AG04450 (cell line): ENCODE results near the gene TALDO1. TPM values are rescaled to one million over a fixed set of nuclear protein-coding genes. Genes with fewer than 3 reads are reported as not detected.

Experiments used
- CTCF ChIA-PET: fragments of 300-600, 350-600 bp; formaldehyde crosslinking; extraction: SDS; loops from one replicate; lab custom pipeline; 2022; ENCODE audit warnings: antibody characterized with exemption, inconsistent platforms; lab: Charles Lee
- POLR2A ChIA-PET: fragments of 350-600 bp; formaldehyde crosslinking; extraction: SDS; loops from one replicate; lab custom pipeline; 2021; ENCODE audit warnings: antibody characterized with exemption, inconsistent platforms; lab: Yijun Ruan, JAX
- DNase-seq: peaks from one replicate; pipeline ENCODE4 v3.0.0-alpha.2; 2011; ENCODE audit warnings: low read depth, low spot score
- H3K27ac ChIP-seq: one replicate; pipeline ENCODE4 v1.5.1; 2012; ENCODE audit warnings: low read depth, low read length, control low read depth
- H3K27me3 ChIP-seq: one replicate; pipeline ENCODE4 v1.6.0; 2012; ENCODE audit warnings: low read length; ENCODE audit not compliant: control insufficient read depth, insufficient read depth
- H3K4me3 ChIP-seq: 2 replicates; pipeline ENCODE4 v1.5.1; 2011; ENCODE audit warnings: mild to moderate bottlenecking, low read depth, low read length, control low read depth
- H3K9me3 ChIP-seq: 2 replicates; pipeline ENCODE4 v1.5.1; 2012; ENCODE audit warnings: low read length; ENCODE audit not compliant: control insufficient read depth, insufficient read depth
- polyA plus RNA-seq: library from polyadenylated mRNA; depleted of rRNA; stranded (reverse); fragments of >200 nt; gene quantifications from 2 replicates; pipeline ENCODE4 v1.2.3, GENCODE V29; 2011
- TF ChIP-seq, protein P1 (sequence below): IDR thresholded peaks from 2 replicates; pipeline ENCODE4 v1.5.1; 2011; ENCODE audit warnings: low read depth, low read length, control low read depth, inconsistent platforms

Gene TALDO1
- polyA plus RNA-seq, 1 experiment, result 242 TPM

DNA sequence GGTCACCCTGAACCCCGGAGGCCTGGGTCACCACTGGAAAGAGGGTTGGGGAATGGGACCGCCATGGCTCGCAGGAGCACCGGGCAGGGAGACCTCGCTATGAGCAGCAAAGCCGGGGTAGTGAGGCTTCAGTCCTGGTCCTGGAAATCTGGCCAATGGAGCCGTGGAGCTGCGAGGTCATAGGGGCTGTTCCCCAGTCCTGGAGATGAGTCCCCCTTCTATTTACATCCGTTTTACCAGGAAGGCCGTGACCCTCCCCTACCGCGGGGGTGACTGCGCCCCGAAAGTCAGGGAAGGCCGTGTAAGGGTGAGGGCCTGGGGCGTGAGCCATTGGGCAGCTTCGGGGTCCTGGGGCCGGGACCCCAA lies 57.3 kb downstream of the TALDO1 start:
- no peaks in the 10 kb centered on the region for H3K27me3 ChIP-seq
- ChIA-PET POLR2A (no interaction called here), CTCF (no interaction called here)
- no peak overlapping the region for H3K27ac ChIP-seq
- peak overlapping the region; percentile 64 for H3K4me3 ChIP-seq
- DNase-seq, result no peak
- TF ChIP-seq, protein P1, sequence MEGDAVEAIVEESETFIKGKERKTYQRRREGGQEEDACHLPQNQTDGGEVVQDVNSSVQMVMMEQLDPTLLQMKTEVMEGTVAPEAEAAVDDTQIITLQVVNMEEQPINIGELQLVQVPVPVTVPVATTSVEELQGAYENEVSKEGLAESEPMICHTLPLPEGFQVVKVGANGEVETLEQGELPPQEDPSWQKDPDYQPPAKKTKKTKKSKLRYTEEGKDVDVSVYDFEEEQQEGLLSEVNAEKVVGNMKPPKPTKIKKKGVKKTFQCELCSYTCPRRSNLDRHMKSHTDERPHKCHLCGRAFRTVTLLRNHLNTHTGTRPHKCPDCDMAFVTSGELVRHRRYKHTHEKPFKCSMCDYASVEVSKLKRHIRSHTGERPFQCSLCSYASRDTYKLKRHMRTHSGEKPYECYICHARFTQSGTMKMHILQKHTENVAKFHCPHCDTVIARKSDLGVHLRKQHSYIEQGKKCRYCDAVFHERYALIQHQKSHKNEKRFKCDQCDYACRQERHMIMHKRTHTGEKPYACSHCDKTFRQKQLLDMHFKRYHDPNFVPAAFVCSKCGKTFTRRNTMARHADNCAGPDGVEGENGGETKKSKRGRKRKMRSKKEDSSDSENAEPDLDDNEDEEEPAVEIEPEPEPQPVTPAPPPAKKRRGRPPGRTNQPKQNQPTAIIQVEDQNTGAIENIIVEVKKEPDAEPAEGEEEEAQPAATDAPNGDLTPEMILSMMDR, result no peak
- peaks cover 3% of the 10 kb centered on the region; the same call in 1 of the 2 replicates for H3K9me3 ChIP-seq

DNA sequence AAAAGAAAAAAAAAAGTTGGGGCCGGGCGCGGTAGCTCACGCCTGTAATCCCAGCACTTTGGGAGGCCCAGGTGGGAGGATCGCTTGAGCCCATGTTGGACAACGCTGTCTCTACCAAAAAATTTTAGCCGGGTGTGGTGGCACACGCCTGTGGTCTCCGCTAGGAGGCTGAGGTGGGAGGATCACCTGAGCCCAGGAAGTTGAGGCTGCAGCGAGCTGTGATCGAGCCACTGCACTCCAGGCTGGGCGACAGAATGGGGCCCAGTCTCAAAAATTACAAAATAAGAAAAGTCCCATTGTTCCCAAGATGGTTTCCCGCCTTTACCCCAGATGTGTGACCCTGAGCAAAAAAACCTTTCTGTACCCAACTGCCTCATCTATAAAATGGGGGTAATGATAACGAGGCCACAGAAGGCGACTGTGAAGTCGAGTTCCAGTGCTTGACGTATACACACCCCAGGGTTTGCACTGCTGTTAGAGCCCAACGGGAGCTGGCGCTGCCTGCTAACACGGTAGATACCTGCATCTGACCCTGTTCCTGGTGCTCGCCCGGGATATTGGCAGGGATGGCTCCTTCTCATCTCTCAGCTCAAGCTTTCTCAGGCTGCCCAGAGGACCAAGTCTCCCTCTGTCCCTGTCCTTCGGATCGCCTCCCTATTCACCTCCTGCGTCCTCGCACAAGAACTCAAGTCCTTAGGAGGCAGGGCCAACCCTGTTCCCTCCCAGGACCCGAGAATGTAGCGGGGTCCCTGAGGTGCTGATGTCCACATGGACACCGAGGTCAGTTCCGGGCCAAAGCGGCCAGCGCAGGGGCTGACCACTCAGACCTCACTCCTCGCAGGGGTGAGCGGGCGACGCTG lies 61.4 kb downstream of the TALDO1 start:
- POLR2A ChIA-PET, result interaction anchor here (0.6 to 1.4 kb wide), 10 partner anchors 10 to 264 kb away, joined by 3 to 31 read pairs (median 4); partner anchors contain the start of genes CD151, CEND1, PNPLA2 and TSPAN4
- no peak for DNase-seq
- CTCF ChIA-PET, result no interaction called here
- TF ChIP-seq, protein P1, result no peak
- Histone ChIP-seq H3K27ac (peak overlapping the region; percentile 99), H3K9me3 (no peaks in the 10 kb centered on the region; the same call in 1 of the 2 replicates), H3K4me3 (peak overlapping the region; percentile 69), H3K27me3 (no peaks in the 10 kb centered on the region)

DNA sequence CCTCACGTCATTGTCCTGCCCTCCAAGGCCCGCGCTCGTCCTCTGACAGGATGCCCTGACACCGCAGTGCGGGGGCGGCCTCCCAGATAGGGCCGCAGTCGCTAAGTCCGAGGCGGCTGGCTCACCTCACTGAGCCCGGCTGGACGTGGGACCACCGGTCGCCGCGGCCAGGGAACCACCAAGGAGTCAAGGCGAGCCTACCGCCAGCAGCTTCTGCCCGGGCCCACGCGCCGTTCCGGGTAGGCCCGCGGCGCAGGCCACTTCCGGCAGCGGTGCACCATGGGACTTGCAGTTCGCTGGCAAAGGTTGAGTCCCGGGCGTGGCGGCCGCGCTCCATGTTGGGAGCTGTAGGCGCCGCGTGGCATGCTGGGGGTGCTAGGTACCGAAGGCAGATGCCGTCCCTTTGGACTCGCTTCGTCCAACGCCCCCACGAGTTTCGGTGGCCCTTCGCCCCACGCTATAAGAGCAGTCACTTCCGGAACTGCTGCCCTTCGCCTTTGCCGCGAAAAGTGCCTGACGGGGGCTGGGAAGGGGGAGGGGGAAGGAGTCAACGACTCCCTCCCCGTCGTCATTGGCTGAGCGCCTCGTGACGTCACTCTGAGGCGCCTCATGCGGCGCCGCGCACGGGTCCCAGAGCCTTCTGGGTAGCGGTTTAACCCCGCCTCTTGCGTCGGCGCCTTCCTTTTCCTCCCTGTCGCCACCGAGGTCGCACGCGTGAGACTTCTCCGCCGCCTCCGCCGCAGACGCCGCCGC lies 62.2 kb downstream of the TALDO1 start, which contains the start of gene RPLP2:
Gene RPLP2 (plus strand): TSS at position 681 of the 753 bp plus-strand sequence. CDS start 268 bp downstream, outside the sequence.
- Histone ChIP-seq H3K27ac (peak within 1 kb of the TSS; percentile 99), H3K27me3 (no peaks in the 10 kb centered on the region), H3K9me3 (no peaks in the 10 kb centered on the region; the same call in 1 of the 2 replicates), H3K4me3 (peak within 1 kb of the TSS; percentile 69)
- DNase-seq, result peak; percentile 89
- ChIA-PET POLR2A (interaction anchor here (0.6 to 1.4 kb wide), 13 partner anchors 10 to 265 kb away, joined by 3 to 31 read pairs (median 4); partner anchors contain the start of genes CD151, CEND1, PNPLA2 and TSPAN4), CTCF (no interaction called here)
- TF ChIP-seq, protein P1, result no peak

DNA sequence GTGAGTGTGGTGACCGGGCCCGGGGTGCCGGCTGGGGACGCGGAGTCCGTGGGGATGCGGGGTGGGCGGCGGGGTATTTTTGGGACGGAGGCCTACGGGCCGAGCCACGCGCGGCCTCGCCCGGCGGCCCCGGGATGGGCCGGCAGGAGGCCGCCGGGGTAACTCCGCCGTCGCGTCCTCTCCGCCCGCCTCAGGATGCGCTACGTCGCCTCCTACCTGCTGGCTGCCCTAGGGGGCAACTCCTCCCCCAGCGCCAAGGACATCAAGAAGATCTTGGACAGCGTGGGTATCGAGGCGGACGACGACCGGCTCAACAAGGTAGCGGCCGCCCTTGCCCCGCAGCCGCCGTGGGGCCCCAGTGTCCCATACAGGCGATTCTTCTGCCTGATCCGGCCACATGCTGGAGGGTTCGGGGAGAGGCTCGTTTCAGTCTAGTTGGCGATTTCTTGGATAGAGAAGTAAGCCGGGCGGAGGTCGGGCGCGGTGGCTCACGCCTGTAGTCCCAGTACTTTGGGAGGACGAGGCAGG lies 62.8 kb downstream of the TALDO1 start:
- no peak for DNase-seq
- TF ChIP-seq, protein P1, result no peak
- peak overlapping the region; percentile 11 for H3K27ac ChIP-seq
- CTCF ChIA-PET, result no interaction called here
- H3K4me3 ChIP-seq, result peak overlapping the region; percentile 69
- POLR2A ChIA-PET, result interaction anchor here (0.6 to 1.5 kb wide), 14 partner anchors 9 to 62 kb away, joined by 3 to 31 read pairs (median 5); partner anchors contain the start of genes CD151, CEND1, PNPLA2 and TSPAN4
- H3K9me3 ChIP-seq, result no peaks in the 10 kb centered on the region; the same call in 1 of the 2 replicates
- H3K27me3 ChIP-seq, result no peaks in the 10 kb centered on the region
